Thoracic aorta (tissue), 2 donors: ENCODE measurements around the gene MAPKAPK3. TPM values are rescaled to one million over a fixed set of nuclear protein-coding genes. Genes with fewer than 3 reads are reported as not detected.

Source experiments
- ATAC-seq: fragments of 150-250 bp; one replicate; pipeline ENCODE4 v1.8.0; 2017; ENCODE audit warnings: low read depth; ENCODE audit not compliant: insufficient number of reproducible peaks, low FRiP score
- DNase-seq: peaks from one replicate; pipeline ENCODE4 v3.0.0-alpha.2; 2020; ENCODE audit warnings: low spot score
- H3K27ac ChIP-seq, 2 donors: fragments of 200-600 bp; sonication (generic); 1 replicate in 1 of 2; 2 replicates in 1 of 2; pipeline ENCODE4 v1.5.1; 2016; ENCODE audit warnings: mild to moderate bottlenecking in 2 of 2, moderate library complexity in 2 of 2
- H3K27me3 ChIP-seq: fragments of 200-600 bp; sonication (generic); replicated peaks from 2 replicates; pipeline ENCODE4 v1.6.0; 2016; ENCODE audit warnings: mild to moderate bottlenecking; ENCODE audit not compliant: insufficient read depth
- H3K36me3 ChIP-seq: fragments of 200-600 bp; sonication (generic); one replicate; pipeline ENCODE4 v1.5.1; 2016
- H3K4me1 ChIP-seq, 2 donors: fragments of 200-600 bp; sonication (generic); 1 replicate in 1 of 2; 2 replicates in 1 of 2; pipeline versions ENCODE4 v1.5.1 to v1.6.0; 2016; ENCODE audit warnings: low read depth in 2 of 2, mild to moderate bottlenecking in 1 of 2; ENCODE audit not compliant: control insufficient read depth in 1 of 2
- H3K4me3 ChIP-seq: fragments of 200-600 bp; sonication (generic); 2 replicates; pipeline ENCODE4 v1.5.1; 2016; ENCODE audit warnings: mild to moderate bottlenecking
- H3K9me3 ChIP-seq: fragments of 200-600 bp; sonication (generic); 2 replicates; pipeline ENCODE4 v1.5.1; 2016
- total RNA-seq, 2 donors: library from RNA; depleted of rRNA; stranded (reverse); fragments of >200 nt; gene quantifications; one replicate each; pipeline versions ENCODE4 v1.1.0 to v1.2.3, GENCODE V29; 2016
- TF ChIP-seq, protein P1 (sequence below): fragments of 200-600 bp; sonication (generic); IDR thresholded peaks from one replicate; pipeline ENCODE4 v1.5.1; 2019; ENCODE audit warnings: antibody characterized with exemption

MAPKAPK3 gene
- total RNA-seq, 2 donors from 2014 or later: 20.6 to 31.1 TPM

- H3K36me3 ChIP-seq: peaks cover 2% of the 10 kb centered on the region
- ATAC-seq: no peak
Measured at GRCh38 chr3:50612970-50613846, 3.7 kb upstream of the MAPKAPK3 start.

DNA sequence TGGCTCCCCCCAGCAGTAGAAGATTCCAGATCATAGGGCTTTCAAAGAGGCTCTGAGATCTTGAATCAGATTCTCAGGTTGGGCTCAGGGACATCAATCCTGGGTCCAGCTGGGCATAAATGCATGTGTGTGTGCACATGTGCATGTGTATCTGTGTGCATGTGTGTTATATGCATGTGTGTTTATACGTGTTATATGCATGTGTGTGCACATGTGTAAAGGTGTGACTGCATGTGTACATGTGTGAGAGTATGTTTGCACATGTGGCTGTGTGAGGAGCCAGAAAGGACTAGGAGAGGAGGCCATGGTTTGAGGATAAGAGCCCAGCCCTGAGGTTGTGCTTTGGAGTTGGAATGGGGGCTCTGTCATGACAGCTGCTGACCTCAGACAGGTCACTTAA, 1.8 kb upstream of the MAPKAPK3 start:
- ATAC-seq: no peak
- H3K27ac ChIP-seq: no peak overlapping the region
- TF ChIP-seq, protein P1, sequence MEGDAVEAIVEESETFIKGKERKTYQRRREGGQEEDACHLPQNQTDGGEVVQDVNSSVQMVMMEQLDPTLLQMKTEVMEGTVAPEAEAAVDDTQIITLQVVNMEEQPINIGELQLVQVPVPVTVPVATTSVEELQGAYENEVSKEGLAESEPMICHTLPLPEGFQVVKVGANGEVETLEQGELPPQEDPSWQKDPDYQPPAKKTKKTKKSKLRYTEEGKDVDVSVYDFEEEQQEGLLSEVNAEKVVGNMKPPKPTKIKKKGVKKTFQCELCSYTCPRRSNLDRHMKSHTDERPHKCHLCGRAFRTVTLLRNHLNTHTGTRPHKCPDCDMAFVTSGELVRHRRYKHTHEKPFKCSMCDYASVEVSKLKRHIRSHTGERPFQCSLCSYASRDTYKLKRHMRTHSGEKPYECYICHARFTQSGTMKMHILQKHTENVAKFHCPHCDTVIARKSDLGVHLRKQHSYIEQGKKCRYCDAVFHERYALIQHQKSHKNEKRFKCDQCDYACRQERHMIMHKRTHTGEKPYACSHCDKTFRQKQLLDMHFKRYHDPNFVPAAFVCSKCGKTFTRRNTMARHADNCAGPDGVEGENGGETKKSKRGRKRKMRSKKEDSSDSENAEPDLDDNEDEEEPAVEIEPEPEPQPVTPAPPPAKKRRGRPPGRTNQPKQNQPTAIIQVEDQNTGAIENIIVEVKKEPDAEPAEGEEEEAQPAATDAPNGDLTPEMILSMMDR: no peak
- no peaks in the 10 kb centered on the region for H3K27me3 ChIP-seq
- H3K36me3 ChIP-seq: no peaks in the 10 kb centered on the region
- H3K4me3 ChIP-seq: no peak overlapping the region
- DNase-seq: no peak
- H3K9me3 ChIP-seq: no peaks in the 10 kb centered on the region
- peaks cover 15 to 50% of the 10 kb centered on the region in 2 donors for H3K4me1 ChIP-seq

More at GRCh38 chr3:50612970-50613846, 3.7 kb upstream of the MAPKAPK3 start:
- no peak overlapping the region for H3K4me3 ChIP-seq
- H3K4me1 ChIP-seq: peaks cover 27 to 49% of the 10 kb centered on the region in 2 donors
- H3K27me3 ChIP-seq: no peaks in the 10 kb centered on the region
- no peak for DNase-seq
- no peaks in the 10 kb centered on the region for H3K9me3 ChIP-seq
- no peak overlapping the region for H3K27ac ChIP-seq
- TF ChIP-seq, protein P1: no peak

GRCh38 chr3:50616003-50616769, 765 bp upstream of the MAPKAPK3 start:
- H3K36me3 ChIP-seq: no peaks in the 10 kb centered on the region
- H3K27ac ChIP-seq: peak overlapping the region; percentile 60 to 78
- no peaks in the 10 kb centered on the region for H3K27me3 ChIP-seq
- TF ChIP-seq, protein P1: peak; percentile 99
- DNase-seq (peak; percentile 67), ATAC-seq (peak; percentile 23)
- peaks cover 6 to 50% of the 10 kb centered on the region in 2 donors for H3K4me1 ChIP-seq
- H3K9me3 ChIP-seq: no peaks in the 10 kb centered on the region
- peak overlapping the region; percentile 90 for H3K4me3 ChIP-seq

- Histone ChIP-seq H3K9me3 (no peaks in the 10 kb centered on the region), H3K36me3 (no peaks in the 10 kb centered on the region), H3K4me1 (peaks cover 6 to 48% of the 10 kb centered on the region in 2 donors), H3K4me3 (peak overlapping the region; percentile 90), H3K27ac (peak overlapping the region; percentile 60 to 78), H3K27me3 (no peaks in the 10 kb centered on the region)
- ATAC-seq (peak; percentile 84), DNase-seq (peak; percentile 53)
- TF ChIP-seq, protein P1: no peak
Measured at GRCh38 chr3:50616770-50617095, 218 bp upstream of the MAPKAPK3 start.

DNA sequence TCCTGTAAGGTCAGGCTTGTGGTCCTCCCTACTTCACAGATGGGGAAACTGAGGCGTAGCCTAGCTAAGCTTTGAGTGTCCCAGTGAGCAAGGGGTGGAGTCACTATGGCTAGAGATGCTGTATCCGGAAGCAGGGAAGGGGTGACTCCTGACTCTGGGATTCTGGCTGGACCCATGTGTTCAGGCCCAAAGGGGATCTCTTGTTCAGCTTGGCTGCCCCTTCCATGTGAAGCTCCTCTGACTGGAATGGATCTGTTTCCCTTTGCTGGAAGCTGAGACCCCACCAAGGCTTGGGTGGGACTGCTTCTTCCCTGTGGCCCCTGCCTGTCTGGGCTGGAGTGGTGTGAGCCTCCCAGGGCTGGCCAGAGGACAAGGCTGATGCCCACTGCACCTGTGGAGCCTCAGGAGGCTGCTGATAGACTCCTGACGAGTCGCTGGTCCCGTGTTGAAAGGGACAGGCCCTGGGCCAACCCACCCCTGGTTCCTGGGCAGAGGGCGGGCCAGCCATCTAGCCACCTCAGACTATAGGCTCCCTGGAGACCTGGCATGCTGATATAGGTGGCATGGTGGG, 1.0 kb downstream of the MAPKAPK3 start:
- no peak for DNase-seq
- no peaks in the 10 kb centered on the region for H3K9me3 ChIP-seq
- no peaks in the 10 kb centered on the region for H3K36me3 ChIP-seq
- TF ChIP-seq, protein P1: no peak
- peak overlapping the region; percentile 90 for H3K4me3 ChIP-seq
- H3K27me3 ChIP-seq: no peaks in the 10 kb centered on the region
- H3K4me1 ChIP-seq: peaks cover 3 to 39% of the 10 kb centered on the region in 2 donors
- peak overlapping the region; percentile 30 to 60 for H3K27ac ChIP-seq
- ATAC-seq: no peak
